HG03342 (cell line): ENCODE measurements around the gene MMS19.
"Not testable (repeated sequence)": the region's sequence is repeated elsewhere in the genome, so short reads cannot be mapped to it uniquely, and the experiment has no call there.

Experiments
- ATAC-seq: cut with Tn5 transposase; IDR thresholded peaks from one replicate; pipeline ENCODE4 v1.9.1; 2021; ENCODE audit warnings: mild to moderate bottlenecking, moderate library complexity; ENCODE audit not compliant: unreplicated experiment

MMS19 gene

DNA sequence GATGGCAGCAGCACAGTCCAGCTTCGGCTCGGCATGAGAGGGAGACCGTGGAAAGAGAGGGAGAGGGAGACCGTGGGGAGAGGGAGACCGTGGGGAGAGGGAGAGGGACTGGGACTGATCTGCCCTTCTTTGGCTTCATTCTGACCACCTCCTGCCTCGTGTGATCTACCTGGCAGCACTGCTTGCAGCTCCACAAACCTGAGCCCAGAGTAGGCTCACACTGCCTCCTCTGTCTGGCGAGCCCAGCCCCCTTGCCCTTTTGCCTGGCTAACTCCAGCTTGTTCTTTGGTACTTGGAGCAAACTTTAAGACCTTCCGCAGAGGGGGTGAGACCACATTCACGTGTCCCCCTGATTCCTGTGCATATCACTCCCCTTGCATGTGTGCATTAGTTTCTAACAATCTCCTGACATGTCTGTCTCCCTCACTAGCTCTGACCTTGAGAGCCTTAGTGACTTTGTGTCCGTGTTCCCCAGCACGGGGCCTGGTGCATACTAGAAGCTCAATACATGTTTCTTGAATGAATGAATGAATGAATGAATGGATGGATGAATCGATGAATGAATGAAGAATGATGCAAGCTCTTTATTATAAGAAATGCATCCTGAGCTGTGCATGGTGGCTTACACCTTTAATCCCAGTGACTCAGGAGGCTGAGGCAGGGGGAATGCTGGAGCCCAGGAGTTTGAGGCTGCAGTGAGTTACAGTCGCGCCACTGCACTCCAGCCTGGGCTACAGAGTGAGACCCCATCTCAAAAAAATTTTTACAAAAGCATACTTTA, 31.7 kb upstream of the MMS19 start:
- no peak for ATAC-seq

- not testable (repeated sequence) for ATAC-seq
Measured at GRCh38 chr10:97528876-97529275, 30.7 kb upstream of the MMS19 start.

- ATAC-seq = no peak
Measured at GRCh38 chr10:97525683-97526110, 27.5 kb upstream of the MMS19 start.

GRCh38 chr10:97525086-97525485, 26.9 kb upstream of the MMS19 start:
- no peak for ATAC-seq

DNA sequence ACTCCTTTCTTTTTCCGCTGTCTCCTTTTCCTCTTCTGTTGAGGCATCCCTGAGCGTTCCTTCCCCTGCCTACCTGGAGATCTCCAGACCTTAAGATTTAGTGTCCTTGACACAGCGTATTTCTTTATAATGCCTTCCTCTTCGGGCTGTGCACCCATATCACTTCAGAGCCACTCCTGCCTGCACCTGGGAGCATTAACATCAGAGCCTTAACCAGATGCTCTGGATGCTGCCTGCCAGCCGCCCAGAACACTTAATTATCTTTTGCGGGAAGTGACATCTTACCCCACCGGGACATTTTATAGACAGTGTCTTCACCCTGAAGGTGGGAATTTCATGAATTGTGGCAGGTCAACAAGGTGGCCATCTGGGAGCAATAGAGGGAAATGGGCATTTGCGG, 24.7 kb upstream of the MMS19 start:
- ATAC-seq = no peak

DNA sequence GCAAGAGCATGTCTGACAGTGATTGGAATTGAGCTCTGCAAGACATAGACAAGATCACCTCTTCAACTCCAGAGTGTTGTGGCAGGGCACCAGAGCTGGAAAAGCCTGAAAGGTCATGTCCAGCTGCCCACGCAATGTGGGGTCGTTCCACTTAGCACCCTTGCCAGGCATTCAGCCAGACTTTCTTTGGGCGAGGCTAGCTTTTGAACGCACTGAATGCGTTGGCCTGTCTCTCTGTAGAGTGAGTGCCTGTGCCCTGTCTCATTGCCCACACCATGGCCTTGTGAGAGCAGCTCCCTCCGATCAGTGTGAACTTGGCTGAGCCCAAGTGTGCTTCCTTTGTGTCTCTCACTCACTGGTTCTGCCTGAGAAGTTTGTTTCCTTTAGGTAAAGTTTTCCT, 23.8 kb upstream of the MMS19 start:
- ATAC-seq = no peak

DNA sequence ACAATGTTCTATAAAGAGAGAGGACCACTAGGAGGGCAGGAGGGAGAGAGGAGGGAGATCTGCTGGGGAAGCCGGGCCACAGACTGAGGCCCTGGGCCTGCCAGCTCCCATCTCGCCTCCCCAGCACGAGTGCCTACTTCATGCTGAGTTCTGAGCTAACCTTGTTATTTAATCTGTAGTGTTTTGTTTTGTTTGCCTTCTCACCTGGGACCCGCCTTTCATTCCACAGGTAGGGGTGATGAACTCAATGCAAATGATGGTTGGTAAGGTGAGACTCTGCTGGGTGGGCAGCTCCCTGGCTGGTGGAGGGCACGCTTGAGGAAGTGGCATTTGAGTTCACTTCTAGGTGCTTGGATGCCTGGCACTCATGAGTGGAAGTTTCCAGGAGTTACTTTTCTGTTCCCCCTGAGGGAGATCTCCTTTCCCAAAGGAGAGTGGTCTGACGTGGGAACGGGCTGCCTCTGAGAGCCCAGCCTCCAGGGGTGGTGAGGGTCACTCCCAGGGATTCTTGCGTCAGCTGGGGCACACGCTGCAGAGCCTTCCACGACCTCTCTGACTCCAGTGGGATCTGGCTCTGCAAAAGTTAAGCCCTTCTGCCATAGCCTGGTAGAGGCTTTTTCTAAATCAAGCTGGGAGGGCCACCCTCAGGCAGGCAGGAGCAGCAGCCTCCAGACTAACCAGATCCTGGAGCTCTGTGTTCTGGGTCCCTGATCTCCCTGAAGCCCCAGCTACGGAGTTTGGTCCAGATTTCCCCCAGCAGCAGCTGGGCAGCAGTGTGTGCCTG, 22.9 kb upstream of the MMS19 start:
- ATAC-seq = no peak

GRCh38 chr10:97520520-97520919, 22.3 kb upstream of the MMS19 start:
- ATAC-seq = no peak

- no peak for ATAC-seq
Measured at GRCh38 chr10:97519342-97519741, 21.1 kb upstream of the MMS19 start.

DNA sequence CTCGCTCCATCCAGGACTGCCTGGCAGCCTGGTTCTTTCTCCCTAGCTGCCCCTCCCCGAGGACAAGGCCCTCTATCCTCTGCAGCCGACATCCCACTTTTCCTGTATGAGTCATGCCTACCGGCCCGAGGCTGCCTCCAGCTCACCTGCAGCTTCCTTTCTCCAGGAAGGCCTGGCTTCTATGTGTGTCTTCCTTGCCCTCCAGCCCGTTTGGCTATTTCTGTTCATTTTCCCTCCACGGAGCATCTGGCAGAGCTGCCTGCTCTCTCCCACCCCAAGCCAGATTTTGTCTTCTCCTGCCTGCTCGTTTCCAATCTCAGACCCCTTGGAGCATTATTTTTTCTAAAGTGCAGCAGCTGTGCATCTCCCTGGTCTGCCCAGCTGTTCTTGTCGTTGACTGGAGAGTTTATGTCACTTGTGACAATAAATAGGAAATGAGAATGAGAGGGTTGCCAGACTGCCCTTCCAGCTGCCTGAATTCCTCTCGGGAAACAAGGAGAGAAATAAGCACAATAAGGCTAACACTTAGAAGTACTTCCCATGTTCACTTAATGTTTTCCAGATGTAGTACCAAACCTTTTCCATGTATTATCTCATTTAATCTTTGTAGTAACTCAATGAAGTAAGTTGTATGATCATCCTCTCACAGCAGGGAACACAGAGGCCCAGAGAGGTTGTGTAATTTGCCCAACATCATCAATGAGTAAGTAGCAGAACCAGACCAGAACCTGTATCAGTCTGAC, 20.2 kb upstream of the MMS19 start:
- ATAC-seq = no peak

DNA sequence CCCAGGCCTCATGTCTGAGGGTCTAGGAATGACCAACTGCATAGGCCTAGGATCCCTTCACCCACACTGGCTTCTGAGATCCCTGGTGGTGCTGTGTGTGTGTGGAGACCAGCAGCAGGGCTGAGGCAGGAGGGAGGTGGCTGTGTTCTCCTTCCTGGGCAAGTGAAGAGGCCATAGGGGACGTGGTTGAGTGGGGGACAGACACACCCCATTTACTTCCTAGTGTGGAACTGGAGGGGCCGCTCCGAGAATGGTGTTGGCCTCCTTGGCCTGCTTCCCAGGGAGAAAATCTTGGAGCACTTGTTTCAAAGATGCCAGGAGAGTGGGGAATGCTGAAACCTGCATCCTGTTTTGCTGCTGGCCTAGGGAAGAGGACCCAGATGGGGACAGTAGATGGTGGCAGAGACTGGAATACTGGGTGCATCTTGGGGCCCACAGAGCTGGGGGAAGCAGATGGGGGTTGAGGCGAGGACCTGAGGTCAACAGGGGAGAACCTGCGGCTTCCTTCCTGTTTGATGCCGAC, 19.6 kb upstream of the MMS19 start:
- no peak for ATAC-seq

DNA sequence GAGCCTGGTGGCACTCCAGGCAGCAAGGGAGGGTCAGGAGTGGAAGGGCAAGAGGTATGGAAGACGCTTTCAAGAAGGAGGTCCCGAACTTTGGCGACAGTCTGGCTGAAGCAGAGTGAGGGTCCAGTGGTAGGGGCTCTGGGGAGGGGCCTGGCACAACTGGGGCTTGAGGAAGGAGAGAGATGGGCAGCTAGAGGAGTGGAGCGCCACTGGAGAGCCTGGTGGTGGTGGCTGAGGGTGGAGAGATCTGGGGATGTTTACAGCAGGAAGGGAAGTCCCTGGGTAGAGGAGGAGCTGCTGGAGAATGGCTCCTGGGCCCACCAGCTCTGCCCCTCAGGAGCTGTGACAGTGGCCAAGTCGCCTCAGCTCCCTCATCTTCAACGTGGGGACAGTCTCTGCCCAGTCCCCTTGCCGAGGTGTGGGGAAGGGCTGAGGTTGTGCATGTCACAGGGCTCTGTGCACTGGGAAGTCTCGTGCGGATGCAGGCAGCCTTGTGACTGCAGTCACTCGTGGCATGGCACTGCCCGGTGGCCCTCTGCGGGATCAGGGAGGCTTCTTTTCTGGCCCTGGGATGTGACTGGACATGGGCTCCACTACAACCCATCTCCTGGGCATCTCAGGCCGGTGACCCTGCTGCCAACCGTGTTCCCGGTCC, 19.0 kb upstream of the MMS19 start:
- no peak for ATAC-seq

- ATAC-seq = no peak
Measured at GRCh38 chr10:97515271-97515978, 17.2 kb upstream of the MMS19 start.

DNA sequence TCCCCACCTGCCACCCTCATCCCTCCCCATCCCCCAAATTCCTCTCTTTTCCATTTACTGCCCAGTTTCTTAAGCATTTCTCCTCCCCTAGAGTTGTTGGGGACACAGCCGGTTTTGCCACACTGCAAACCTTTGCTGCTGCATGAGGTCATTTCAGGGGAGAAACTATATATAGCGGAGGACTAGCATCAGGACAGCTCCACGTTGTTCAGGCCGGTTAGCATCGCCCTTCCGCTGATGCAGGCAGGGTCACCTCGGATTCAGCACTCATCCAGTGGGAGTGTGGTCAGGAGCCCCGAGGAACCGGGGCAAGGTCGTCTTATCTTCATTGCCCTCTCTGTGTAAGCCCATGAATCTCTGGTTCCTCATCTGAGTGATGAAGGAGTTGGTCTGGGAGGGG, 16.1 kb upstream of the MMS19 start:
- ATAC-seq = no peak

DNA sequence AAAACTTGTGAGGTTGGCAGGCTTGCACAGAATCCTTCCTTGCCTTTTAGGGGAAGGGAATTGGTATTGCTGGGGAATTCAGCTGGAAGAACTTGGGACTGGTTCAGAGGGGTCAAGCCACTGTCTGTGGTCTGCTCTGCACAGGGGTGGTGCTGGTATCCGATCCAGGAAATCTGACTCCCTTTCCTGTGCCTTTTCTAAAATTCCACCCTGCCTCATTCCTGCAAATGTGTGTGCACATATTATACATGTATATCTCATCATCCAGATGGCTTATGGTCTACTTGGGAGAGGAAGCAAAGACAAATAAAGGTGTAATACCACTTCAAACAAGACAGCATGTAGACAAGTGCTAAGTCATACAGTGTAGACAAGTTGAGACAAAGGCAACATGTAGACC, 14.8 kb upstream of the MMS19 start:
- ATAC-seq = no peak

DNA sequence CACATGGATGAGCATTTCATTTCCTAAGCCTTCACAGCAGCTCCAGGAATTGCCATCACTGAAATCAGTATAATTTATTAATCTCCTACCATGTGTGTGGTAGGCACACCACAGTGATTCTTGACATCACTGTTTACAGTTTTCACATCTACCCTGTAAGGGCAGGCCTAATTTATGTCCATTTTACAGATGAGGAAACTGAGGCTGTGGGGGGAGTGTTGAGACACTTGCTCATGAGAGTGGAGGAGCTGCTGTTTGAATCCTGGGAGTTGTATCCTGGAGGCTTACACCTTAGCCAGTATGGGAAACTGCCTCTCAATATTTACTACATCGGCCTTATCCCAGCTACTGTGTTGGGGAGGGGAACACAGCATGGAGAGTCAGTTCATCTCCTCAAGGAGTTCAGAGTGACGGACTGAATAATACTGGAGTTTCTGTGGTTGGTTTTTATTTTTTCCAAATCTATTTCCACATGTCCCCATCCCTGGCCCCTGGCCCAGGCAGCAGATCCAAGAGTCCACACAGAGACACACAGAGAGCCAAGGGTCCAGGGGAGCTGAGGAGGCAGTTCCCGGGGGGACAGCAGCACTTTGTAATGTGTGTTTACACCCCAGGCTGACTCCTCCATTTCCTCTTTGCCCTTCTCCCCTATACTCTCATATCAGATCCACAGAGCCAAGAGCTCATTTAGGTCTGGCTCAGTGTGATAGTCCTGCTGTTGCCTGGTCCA, 13.7 kb upstream of the MMS19 start:
- no peak for ATAC-seq

DNA sequence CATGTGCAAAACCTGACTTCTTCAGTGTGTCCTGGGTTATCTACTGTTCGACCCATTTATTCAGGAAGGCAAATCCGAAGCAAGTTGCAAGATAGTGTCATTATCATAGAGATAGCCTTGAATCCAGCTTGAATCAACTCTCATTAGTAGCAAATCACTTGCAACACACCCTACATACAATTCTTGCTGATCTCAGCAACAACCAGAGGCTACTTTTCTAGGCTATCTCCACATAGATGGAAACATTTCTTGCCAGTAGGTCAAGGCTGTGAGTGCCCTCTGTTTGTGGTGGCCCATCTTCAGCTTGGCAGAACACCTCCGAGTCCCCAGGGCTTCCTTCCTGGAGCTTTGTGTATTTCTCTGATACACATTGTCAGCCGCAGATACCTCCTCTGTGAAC, 12.5 kb upstream of the MMS19 start:
- ATAC-seq = no peak

DNA sequence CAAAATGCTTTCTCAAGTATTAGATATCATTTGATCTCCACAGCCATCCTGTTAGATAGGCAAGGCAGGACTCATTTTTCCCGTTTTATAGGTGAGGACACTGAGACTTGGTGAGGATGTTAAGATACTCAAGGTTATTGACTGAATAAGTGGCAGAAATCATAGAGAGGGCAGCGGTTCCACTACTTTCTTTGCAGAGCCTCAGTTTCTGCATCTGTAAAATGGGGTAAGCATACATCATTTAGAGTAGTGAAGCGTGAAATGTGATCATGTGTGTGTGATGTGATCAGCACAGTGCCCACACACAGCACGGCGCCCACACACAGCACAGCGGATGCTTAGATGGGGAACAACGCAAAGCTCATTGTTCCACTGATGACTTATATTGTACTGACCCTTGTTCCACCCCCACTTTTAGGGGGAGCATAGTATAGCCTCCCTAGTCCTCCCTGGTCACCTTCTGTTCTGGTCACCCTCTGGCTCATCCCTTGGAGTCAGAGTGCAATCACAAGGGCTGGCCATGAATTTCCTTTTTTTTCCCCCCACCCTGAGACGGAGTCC, 11.0 kb upstream of the MMS19 start:
- ATAC-seq = no peak

DNA sequence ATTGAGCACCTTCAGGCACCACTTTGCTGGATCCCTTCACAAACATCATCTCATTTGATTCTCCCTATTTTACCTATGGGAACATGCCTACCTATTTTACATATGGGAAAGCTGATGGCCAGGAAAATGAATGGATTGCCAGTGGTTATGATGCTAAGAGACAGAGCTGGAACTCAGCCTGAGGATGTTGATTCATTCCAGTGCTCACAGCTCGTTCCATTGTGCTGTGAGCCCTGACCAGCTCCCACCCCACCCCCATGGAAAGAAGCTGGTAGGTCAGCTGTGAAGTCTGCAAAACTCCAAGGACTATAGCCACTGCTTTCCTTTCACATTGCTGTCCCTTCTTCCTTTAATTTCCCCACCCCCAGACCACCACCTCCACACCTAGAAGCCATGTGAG, 10.1 kb upstream of the MMS19 start:
- no peak for ATAC-seq
